ENCODE results near the gene DHRS4.
"Not testable (repeated sequence)": the region's sequence is repeated elsewhere in the genome, so short reads cannot be mapped to it uniquely, and the experiment has no call there.

- not testable (repeated sequence) for TF ChIP-seq EZH2 (IDR thresholded peaks at IDR 0.05; ENCODE audit: insufficient read depth, poor library complexity, severe bottlenecking); EZH2phosphoT487 (IDR thresholded peaks at IDR 0.05; ENCODE audit: insufficient read depth, low read depth)
Observed at GRCh38 chr14:24006471-24006816, 52.9 kb downstream of the DHRS4 start.
